ENCODE data around the gene ZNF611.
"Not testable (repeated sequence)": the region's sequence is repeated elsewhere in the genome, so short reads cannot be mapped to it uniquely, and the experiment has no call there.

ZNF611 gene

GRCh38 chr19:52710538-52710937 lies 24.3 kb downstream of the ZNF611 start:
- H3K27ac Mint-ChIP-seq (ENCODE audit: low read depth): no peak overlapping the region
- H3K9me3 Mint-ChIP-seq: peaks cover 5% of the 10 kb centered on the region
- no peak for ATAC-seq (replicated peaks; ENCODE audit: extremely low read depth, poor library complexity, severe bottlenecking)
- DNase-seq (ENCODE audit: low spot score in 2 of 2): no peak
- no peaks in the 10 kb centered on the region for H3K27me3 Mint-ChIP-seq
- H3K4me1 Mint-ChIP-seq: peaks cover 12% of the 10 kb centered on the region
- H3K36me3 Mint-ChIP-seq (ENCODE audit: insufficient read depth): peaks cover 47% of the 10 kb centered on the region
- H3K4me3 Mint-ChIP-seq: no peak overlapping the region

DNA sequence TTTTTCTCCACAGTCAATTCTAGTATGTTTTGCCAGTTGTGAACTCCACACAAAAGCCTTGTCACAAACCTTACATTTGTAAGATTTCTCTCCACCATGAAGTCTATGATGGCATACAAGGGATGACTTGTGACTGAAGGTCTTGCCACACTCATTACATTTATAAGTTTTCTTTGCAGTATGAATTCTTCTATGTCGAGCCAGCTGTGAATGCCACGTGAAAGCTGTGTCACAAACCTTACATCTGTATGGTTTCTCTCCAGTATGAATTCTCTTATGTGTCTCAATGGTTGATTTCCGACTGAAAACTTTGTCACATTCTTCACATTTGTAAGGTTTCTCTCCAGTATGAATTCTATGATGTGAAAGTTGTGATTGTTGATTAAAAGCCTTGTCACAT lies 29.2 kb downstream of the ZNF611 start:
- H3K36me3 Mint-ChIP-seq (ENCODE audit: insufficient read depth): peaks cover 26% of the 10 kb centered on the region
- not testable (repeated sequence) for H3K4me3 Mint-ChIP-seq; H3K27me3 Mint-ChIP-seq; DNase-seq (ENCODE audit: low spot score in 2 of 2); H3K4me1 Mint-ChIP-seq; ATAC-seq (replicated peaks; ENCODE audit: extremely low read depth, poor library complexity, severe bottlenecking); H3K27ac Mint-ChIP-seq (ENCODE audit: low read depth)
- peaks cover 21% of the 10 kb centered on the region for H3K9me3 Mint-ChIP-seq

DNA sequence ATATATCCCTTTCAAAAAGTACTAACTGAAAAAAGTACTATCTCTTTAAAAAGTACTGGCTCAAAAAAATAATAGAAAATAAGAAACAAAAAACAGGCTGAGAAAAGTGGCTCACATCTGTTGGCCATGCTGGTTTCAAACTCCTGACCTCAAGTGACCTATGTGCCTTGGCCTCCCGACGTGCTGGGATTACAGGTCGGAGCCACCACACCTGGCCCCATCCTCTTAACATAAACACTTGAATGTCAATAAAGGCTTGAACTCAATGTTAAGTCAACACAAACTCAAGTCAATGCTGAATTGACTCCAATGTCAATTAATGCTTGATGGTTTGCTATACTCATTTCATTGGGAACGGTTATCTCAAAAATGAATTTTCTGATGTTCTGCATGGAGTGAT lies 30.9 kb downstream of the ZNF611 start:
- DNase-seq (ENCODE audit: low spot score in 2 of 2) (no peak), ATAC-seq (replicated peaks; ENCODE audit: extremely low read depth, poor library complexity, severe bottlenecking) (no peak)
- peaks cover 18% of the 10 kb centered on the region for H3K36me3 Mint-ChIP-seq (ENCODE audit: insufficient read depth)
- H3K9me3 Mint-ChIP-seq: peaks cover 27% of the 10 kb centered on the region
- H3K27ac Mint-ChIP-seq (ENCODE audit: low read depth): no peak overlapping the region
- no peaks in the 10 kb centered on the region for H3K27me3 Mint-ChIP-seq
- H3K4me1 Mint-ChIP-seq: no peaks in the 10 kb centered on the region
- H3K4me3 Mint-ChIP-seq: no peak overlapping the region

DNA sequence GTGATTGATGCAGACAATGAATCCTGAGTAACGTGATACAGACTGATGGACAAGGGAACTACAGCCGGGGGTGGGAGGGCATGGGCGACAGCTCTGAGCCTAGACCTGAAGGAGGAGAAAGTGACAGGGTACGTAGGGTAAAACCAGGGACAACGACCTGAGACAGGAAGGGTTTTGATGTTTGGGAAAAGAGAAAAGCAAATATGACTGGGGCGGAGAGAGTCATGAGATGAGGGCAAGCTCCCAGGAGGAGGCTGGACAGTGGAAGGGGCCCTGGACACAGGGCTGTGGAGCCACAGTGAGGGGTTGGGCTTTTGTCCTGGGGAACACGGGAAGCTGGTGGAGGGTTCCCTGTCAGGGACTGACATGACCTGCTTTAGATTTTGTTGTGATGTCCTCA lies 34.2 kb downstream of the ZNF611 start:
- peaks cover 23% of the 10 kb centered on the region for H3K9me3 Mint-ChIP-seq
- no peak overlapping the region for H3K27ac Mint-ChIP-seq (ENCODE audit: low read depth)
- no peaks in the 10 kb centered on the region for H3K27me3 Mint-ChIP-seq
- no peaks in the 10 kb centered on the region for H3K36me3 Mint-ChIP-seq (ENCODE audit: insufficient read depth)
- ATAC-seq (replicated peaks; ENCODE audit: extremely low read depth, poor library complexity, severe bottlenecking) (no peak), DNase-seq (ENCODE audit: low spot score in 2 of 2) (no peak)
- H3K4me1 Mint-ChIP-seq: no peaks in the 10 kb centered on the region
- no peak overlapping the region for H3K4me3 Mint-ChIP-seq

- DNase-seq (ENCODE audit: low spot score in 2 of 2); H3K4me3 Mint-ChIP-seq; H3K36me3 Mint-ChIP-seq (ENCODE audit: insufficient read depth); ATAC-seq (replicated peaks; ENCODE audit: extremely low read depth, poor library complexity, severe bottlenecking); H3K27ac Mint-ChIP-seq (ENCODE audit: low read depth); H3K27me3 Mint-ChIP-seq; H3K4me1 Mint-ChIP-seq: not testable (repeated sequence)
- H3K9me3 Mint-ChIP-seq: peaks cover 12% of the 10 kb centered on the region
Observed at GRCh38 chr19:52699555-52699954, 35.3 kb downstream of the ZNF611 start.

GRCh38 chr19:52695996-52696395 lies 38.8 kb downstream of the ZNF611 start:
- DNase-seq (ENCODE audit: low spot score in 2 of 2): no peak
- Mint-ChIP-seq H3K9me3 (peaks cover 10% of the 10 kb centered on the region), H3K4me3 (no peak overlapping the region), H3K27ac (ENCODE audit: low read depth) (no peak overlapping the region), H3K4me1 (peaks cover 3% of the 10 kb centered on the region), H3K27me3 (no peaks in the 10 kb centered on the region), H3K36me3 (ENCODE audit: insufficient read depth) (peaks cover under 1% of the 10 kb centered on the region)
- no peak for ATAC-seq (replicated peaks; ENCODE audit: extremely low read depth, poor library complexity, severe bottlenecking)

GRCh38 chr19:52694921-52695320 lies 39.9 kb downstream of the ZNF611 start:
- no peak for DNase-seq (ENCODE audit: low spot score in 2 of 2)
- H3K4me3 Mint-ChIP-seq: no peak overlapping the region
- H3K4me1 Mint-ChIP-seq: peaks cover 14% of the 10 kb centered on the region
- H3K9me3 Mint-ChIP-seq: peaks cover 5% of the 10 kb centered on the region
- no peak for ATAC-seq (replicated peaks; ENCODE audit: extremely low read depth, poor library complexity, severe bottlenecking)
- H3K27ac Mint-ChIP-seq (ENCODE audit: low read depth): no peak overlapping the region
- peaks cover 11% of the 10 kb centered on the region for H3K36me3 Mint-ChIP-seq (ENCODE audit: insufficient read depth)
- H3K27me3 Mint-ChIP-seq: no peaks in the 10 kb centered on the region

GRCh38 chr19:52694281-52694680 lies 40.6 kb downstream of the ZNF611 start:
- DNase-seq (ENCODE audit: low spot score in 2 of 2); H3K4me3 Mint-ChIP-seq; H3K9me3 Mint-ChIP-seq; H3K27ac Mint-ChIP-seq (ENCODE audit: low read depth); H3K27me3 Mint-ChIP-seq; ATAC-seq (replicated peaks; ENCODE audit: extremely low read depth, poor library complexity, severe bottlenecking): not testable (repeated sequence)
- Mint-ChIP-seq H3K4me1 (peaks cover 20% of the 10 kb centered on the region), H3K36me3 (ENCODE audit: insufficient read depth) (peaks cover 14% of the 10 kb centered on the region)

GRCh38 chr19:52692431-52693008 lies 42.3 kb downstream of the ZNF611 start:
- Mint-ChIP-seq H3K9me3 (no peaks in the 10 kb centered on the region), H3K27me3 (no peaks in the 10 kb centered on the region), H3K27ac (ENCODE audit: low read depth) (no peak overlapping the region), H3K4me1 (peaks cover 32% of the 10 kb centered on the region), H3K4me3 (no peak overlapping the region), H3K36me3 (ENCODE audit: insufficient read depth) (peaks cover 14% of the 10 kb centered on the region)
- ATAC-seq (replicated peaks; ENCODE audit: extremely low read depth, poor library complexity, severe bottlenecking): no peak
- no peak for DNase-seq (ENCODE audit: low spot score in 2 of 2)

DNA sequence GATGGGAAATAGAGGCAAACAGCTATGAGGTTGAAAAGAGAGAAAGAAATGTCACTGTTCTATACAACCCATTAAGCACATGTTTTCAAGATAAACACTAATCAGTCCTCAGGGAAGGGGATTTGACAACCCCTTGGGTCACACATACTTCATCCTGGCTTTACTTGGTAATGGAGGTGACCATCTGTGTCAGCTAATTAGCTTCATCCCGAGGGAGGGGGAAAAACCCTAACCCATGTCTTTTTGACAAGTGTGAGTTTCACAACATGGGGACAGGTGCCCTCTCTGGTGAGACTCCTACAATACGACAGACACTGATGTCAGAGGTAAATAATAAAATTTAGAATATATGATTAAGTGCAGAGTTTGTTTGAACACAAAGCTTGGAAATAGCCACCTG lies 43.1 kb downstream of the ZNF611 start:
- Mint-ChIP-seq H3K36me3 (ENCODE audit: insufficient read depth) (peaks cover 14% of the 10 kb centered on the region), H3K4me1 (peaks cover 32% of the 10 kb centered on the region), H3K27me3 (no peaks in the 10 kb centered on the region), H3K27ac (ENCODE audit: low read depth) (peak overlapping the region; percentile 90), H3K4me3 (peak overlapping the region; percentile 88), H3K9me3 (no peaks in the 10 kb centered on the region)
- ATAC-seq (replicated peaks; ENCODE audit: extremely low read depth, poor library complexity, severe bottlenecking) (no peak), DNase-seq (ENCODE audit: low spot score in 2 of 2) (no peak)

DNA sequence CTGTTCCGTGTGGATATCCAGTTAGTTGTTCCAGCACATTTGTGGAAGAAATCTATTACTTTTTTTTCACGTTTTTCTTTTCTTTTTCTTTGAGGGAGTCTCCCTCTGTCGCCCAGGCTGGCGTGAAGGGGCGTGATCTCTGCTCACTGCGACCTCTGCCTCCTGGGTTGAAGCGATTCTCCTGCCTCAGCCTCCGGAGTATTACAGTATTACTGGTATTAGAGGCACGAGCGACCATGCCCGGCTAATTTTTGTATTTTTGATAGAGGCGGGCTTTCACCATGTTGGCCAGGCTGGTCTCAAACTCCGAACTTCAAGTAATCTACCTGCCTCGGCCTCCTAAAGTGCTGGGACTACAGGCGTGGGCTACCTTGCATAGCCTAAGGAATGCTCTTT lies 43.6 kb downstream of the ZNF611 start:
- H3K27me3 Mint-ChIP-seq: no peaks in the 10 kb centered on the region
- peaks cover 14% of the 10 kb centered on the region for H3K36me3 Mint-ChIP-seq (ENCODE audit: insufficient read depth)
- peak overlapping the region; percentile 88 for H3K4me3 Mint-ChIP-seq

DNA sequence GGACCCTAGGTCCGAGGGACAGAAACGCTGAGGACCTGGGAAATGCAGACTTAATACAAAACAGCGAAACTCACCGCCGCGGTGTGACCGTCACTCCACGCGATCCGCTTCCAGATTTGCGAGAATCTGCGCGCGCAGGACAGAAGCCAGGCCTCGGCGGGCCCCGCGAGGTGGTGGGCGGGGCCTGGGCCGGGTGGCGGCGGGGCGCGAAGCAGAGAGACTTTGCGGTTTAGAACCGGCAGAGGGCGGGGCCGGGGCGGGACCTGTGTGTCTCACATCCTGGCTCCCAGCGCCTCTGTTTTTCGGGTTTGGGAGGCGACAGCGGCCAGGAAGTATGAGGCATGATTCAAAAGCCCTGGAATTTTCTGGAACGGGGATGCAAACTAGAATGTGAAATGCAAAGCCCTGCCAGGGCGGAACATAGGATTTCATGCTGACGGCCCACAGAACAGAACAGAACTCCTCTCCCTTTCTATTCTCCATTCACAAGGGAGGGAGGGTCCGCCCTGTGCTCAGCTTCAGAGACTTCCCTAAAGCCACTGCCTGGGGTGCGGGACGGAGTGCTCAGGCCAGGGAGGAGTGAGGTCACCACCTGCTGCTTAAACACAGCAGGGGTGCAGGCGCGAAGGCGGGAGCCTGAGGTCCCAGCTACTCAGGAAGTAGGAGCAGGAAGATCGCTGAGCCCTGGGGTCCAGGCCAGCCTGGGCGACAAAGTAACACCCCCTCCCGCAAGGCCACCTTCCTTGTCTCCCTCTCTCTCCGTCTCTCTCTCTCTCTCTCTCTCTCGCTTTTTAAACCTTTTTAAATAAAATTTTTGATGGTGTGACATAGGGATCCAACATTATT lies 44.3 kb downstream of the ZNF611 start:
- Mint-ChIP-seq H3K27ac (ENCODE audit: low read depth) (peak overlapping the region; percentile 90), H3K4me1 (peaks cover 32% of the 10 kb centered on the region), H3K4me3 (peak overlapping the region; percentile 88), H3K36me3 (ENCODE audit: insufficient read depth) (peaks cover 14% of the 10 kb centered on the region), H3K9me3 (no peaks in the 10 kb centered on the region), H3K27me3 (no peaks in the 10 kb centered on the region)
- ATAC-seq (replicated peaks; ENCODE audit: extremely low read depth, poor library complexity, severe bottlenecking): peak; percentile 88
- peak; percentile 74 to 79 for DNase-seq (ENCODE audit: low spot score in 2 of 2)

More for the DNA sequence above, 43.6 kb downstream of the ZNF611 start:
- H3K9me3 Mint-ChIP-seq: no peaks in the 10 kb centered on the region
- peaks cover 32% of the 10 kb centered on the region for H3K4me1 Mint-ChIP-seq
- DNase-seq (ENCODE audit: low spot score in 2 of 2) (no peak), ATAC-seq (replicated peaks; ENCODE audit: extremely low read depth, poor library complexity, severe bottlenecking) (no peak)
- H3K27ac Mint-ChIP-seq (ENCODE audit: low read depth): peak overlapping the region; percentile 90

DNA sequence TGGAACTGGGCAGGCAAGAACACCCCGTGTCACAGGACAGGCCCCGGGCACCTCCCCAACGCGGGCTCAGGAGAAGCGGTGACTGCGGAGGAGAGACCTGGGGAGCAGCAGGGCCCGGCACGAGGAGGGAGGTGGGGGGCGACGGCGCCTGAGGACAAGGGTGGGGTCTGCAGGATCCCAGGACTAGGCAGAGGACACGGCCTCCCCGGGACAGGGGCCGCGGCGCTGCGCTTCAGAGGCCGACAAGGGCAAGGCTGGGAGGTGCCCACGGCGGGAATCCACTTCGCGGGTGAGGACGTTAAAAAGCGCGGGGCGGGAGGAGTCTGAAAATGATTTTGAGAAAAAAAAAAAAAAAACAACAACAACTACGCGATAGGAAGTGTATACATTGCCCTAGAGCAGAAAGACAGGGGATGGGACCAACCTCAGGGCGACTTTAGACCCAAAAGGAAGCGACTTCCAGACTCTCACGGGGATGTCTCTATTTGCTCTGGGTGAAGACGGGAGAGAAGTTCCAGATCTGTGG lies 44.9 kb downstream of the ZNF611 start:
- Mint-ChIP-seq H3K27ac (ENCODE audit: low read depth) (peak overlapping the region; percentile 90), H3K4me3 (peak overlapping the region; percentile 88), H3K4me1 (peaks cover 32% of the 10 kb centered on the region), H3K36me3 (ENCODE audit: insufficient read depth) (peaks cover 14% of the 10 kb centered on the region), H3K9me3 (no peaks in the 10 kb centered on the region), H3K27me3 (no peaks in the 10 kb centered on the region)
- peak; percentile 10 to 22 for DNase-seq (ENCODE audit: low spot score in 2 of 2)
- peak; percentile 69 for ATAC-seq (replicated peaks; ENCODE audit: extremely low read depth, poor library complexity, severe bottlenecking)

Measured in central memory CD8-positive, alpha-beta T cell (primary cell).